Gastroesophageal sphincter (tissue), 4 donors: ENCODE results near the gene RBFOX2. TPM values are rescaled to one million over a fixed set of nuclear protein-coding genes. Genes with fewer than 3 reads are reported as not detected.

Experiments
- ATAC-seq: fragments of 150-250 bp; one replicate; pipeline ENCODE4 v1.9.1; 2016; ENCODE audit warnings: mild to moderate bottlenecking, moderate library complexity
- H3K27ac ChIP-seq, 4 donors: fragments of 200-600 bp; sonication (generic) in 3 of 4; 1 replicate in 3 of 4; 2 replicates in 1 of 4; pipeline ENCODE4 v1.5.1; 2016 to 2019
- H3K27me3 ChIP-seq: fragments of 200-600 bp; sonication (generic); one replicate; pipeline ENCODE4 v1.5.1; 2019
- H3K36me3 ChIP-seq, 2 donors: fragments of 200-600 bp; sonication (generic); one replicate each; pipeline ENCODE4 v1.5.1; 2019; ENCODE audit warnings: control low read depth in 1 of 2
- H3K4me1 ChIP-seq, 3 donors: fragments of 200-600 bp; sonication (generic); 1 replicate in 2 of 3; 2 replicates in 1 of 3; pipeline ENCODE4 v1.5.1; 2016 to 2019; ENCODE audit warnings: control low read depth in 2 of 3
- H3K4me3 ChIP-seq, 2 donors: fragments of 200-600 bp; sonication (generic); one replicate each; pipeline ENCODE4 v1.5.1; 2019; ENCODE audit warnings: mild to moderate bottlenecking in 1 of 2, moderate library complexity in 1 of 2
- H3K9me3 ChIP-seq, 3 donors: fragments of 200-600 bp; sonication (generic); one replicate each; pipeline ENCODE4 v1.5.1; 2017 to 2019; ENCODE audit warnings: control low read depth in 2 of 3
- CTCF ChIP-seq, 4 experiments: fragments of 200-600 bp in 2 of 4; fragments of 450-650 bp in 2 of 4; sonication (generic) in 1 of 4; IDR thresholded peaks; one replicate each; pipeline ENCODE4 v1.5.1; 2017 to 2019; ENCODE audit warnings: antibody characterized with exemption in 4 of 4, mild to moderate bottlenecking in 2 of 4, moderate library complexity in 2 of 4
- EP300 ChIP-seq: sonication (generic); formaldehyde crosslinking; IDR thresholded peaks from one replicate; pipeline ENCODE4 v1.6.1; 2017; ENCODE audit warnings: antibody characterized with exemption, mild to moderate bottlenecking
- POLR2A ChIP-seq, 2 donors: fragments of 450-650 bp; IDR thresholded peaks; one replicate each; pipeline ENCODE4 v1.6.1; 2017; ENCODE audit warnings: antibody characterized with exemption in 2 of 2, mild to moderate bottlenecking in 2 of 2, moderate library complexity in 1 of 2
- POLR2AphosphoS5 ChIP-seq: sonication (generic); formaldehyde crosslinking; IDR thresholded peaks from one replicate; pipeline ENCODE4 v1.6.1; 2017; ENCODE audit warnings: antibody characterized with exemption
- WGBS, 2 donors: methylation state at CpG; one replicate each; pipeline ENCODE4 v1.1.5; 2018; ENCODE audit warnings: low coverage in 1 of 2; 5-methylcytosine and 5-hydroxymethylcytosine counted together
- total RNA-seq, 4 donors: library from RNA; depleted of rRNA; stranded (reverse); fragments of >200 nt; gene quantifications; one replicate each; pipeline ENCODE4 v1.1.0, GENCODE V29; 2016

RBFOX2 gene
- total RNA-seq, 4 donors from 2014 or later, result 120 to 197 (median 169) TPM

- H3K27me3 ChIP-seq, result no peaks in the 10 kb centered on the region
- WGBS, 2 donors, result 0 to 57% methylated on average over 1 of the region's 1 CpG
- peaks cover 13 to 93% (median 35%) of the 10 kb centered on the region in 3 donors for H3K4me1 ChIP-seq
- no peak overlapping the region for H3K4me3 ChIP-seq
- H3K9me3 ChIP-seq, result no peaks in the 10 kb centered on the region
- TF ChIP-seq CTCF (IDR thresholded peaks at IDR 0.05) (no peak), EP300 (no peak), POLR2AphosphoS5 (no peak), POLR2A (IDR thresholded peaks at IDR 0.05) (no peak)
- ATAC-seq, result no peak
- H3K36me3 ChIP-seq, result no peaks in the 10 kb centered on the region
- H3K27ac ChIP-seq, result peak overlapping the region; percentile 62 to 85 (median 84)
Measured at GRCh38 chr22:35972559-35972958, 56.1 kb downstream of the RBFOX2 start.

- no peak for ATAC-seq
- Histone ChIP-seq H3K4me3 (no peak overlapping the region), H3K4me1 (peaks cover 15 to 89% (median 35%) of the 10 kb centered on the region in 3 donors), H3K9me3 (no peaks in the 10 kb centered on the region), H3K27me3 (no peaks in the 10 kb centered on the region), H3K27ac (peak overlapping the region; percentile 62 to 85 (median 78)), H3K36me3 (no peaks in the 10 kb centered on the region)
- WGBS, 2 donors, result 9 to 13% methylated on average over 3 of the region's 3 CpGs
- TF ChIP-seq EP300, result no peak
- no peak for TF ChIP-seq POLR2A (IDR thresholded peaks at IDR 0.05)
- no peak for TF ChIP-seq POLR2AphosphoS5
- TF ChIP-seq CTCF (IDR thresholded peaks at IDR 0.05), result no peak
Measured at GRCh38 chr22:35971456-35972119, 57.0 kb downstream of the RBFOX2 start.

DNA sequence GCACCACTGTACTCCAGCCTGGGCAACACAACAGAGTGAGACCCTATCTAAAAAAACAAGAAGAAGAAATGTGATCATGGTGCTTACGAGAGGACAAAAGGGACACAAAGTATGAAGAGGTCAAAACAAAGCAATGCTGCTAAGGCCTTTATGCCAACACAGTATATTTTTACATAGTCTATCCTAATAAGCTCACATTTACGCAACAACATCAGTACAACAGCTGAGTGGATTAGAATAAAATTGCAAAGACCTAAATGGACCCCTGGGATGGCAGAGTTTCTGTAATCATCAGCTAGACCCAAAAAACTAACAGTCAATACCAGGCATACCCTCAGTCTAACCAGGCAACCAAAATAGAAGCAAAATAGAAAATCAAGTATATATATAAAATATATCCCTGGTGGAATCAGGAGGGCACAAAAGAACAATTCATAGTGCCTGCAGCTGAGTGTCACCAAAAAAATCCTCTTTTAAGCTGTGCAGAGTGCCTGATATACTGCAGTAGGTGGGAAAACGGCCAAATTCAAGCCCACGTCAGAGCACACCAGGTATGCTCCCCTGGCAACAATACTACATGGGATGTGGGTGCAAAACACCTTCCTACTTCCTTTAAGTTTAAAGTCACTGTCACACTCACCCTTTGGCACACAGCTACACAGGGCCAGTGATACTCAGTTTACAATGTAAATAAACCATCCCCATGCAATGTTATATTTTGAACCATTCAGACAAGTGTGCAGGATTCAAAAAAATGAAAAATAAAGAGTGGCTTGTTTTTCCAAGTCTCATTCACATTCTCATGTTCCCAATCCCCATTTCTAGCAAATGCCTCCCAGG lies 57.8 kb downstream of the RBFOX2 start:
- 36 to 39% methylated on average over 4 of the region's 4 CpGs for WGBS, 2 donors
- Histone ChIP-seq H3K36me3 (no peaks in the 10 kb centered on the region), H3K27ac (peak overlapping the region; percentile 62 to 85 (median 78)), H3K27me3 (no peaks in the 10 kb centered on the region), H3K9me3 (no peaks in the 10 kb centered on the region), H3K4me3 (no peak overlapping the region), H3K4me1 (peaks cover 15 to 86% (median 35%) of the 10 kb centered on the region in 3 donors)
- TF ChIP-seq POLR2AphosphoS5 (no peak), CTCF (IDR thresholded peaks at IDR 0.05) (no peak), POLR2A (IDR thresholded peaks at IDR 0.05) (no peak), EP300 (no peak)
- no peak for ATAC-seq

- Histone ChIP-seq H3K4me3 (no peak overlapping the region), H3K36me3 (no peaks in the 10 kb centered on the region), H3K27me3 (no peaks in the 10 kb centered on the region), H3K27ac (peak overlapping the region in 1 of 4 donors; percentile 85), H3K9me3 (no peaks in the 10 kb centered on the region), H3K4me1 (peaks cover 15 to 71% (median 19%) of the 10 kb centered on the region in 3 donors)
- no peak for TF ChIP-seq CTCF (IDR thresholded peaks at IDR 0.05)
- TF ChIP-seq EP300, result no peak
- no peak for TF ChIP-seq POLR2AphosphoS5
- TF ChIP-seq POLR2A (IDR thresholded peaks at IDR 0.05), result no peak
- 100% methylated on average over 3 of the region's 3 CpGs for WGBS, 2 donors
- no peak for ATAC-seq
Measured at GRCh38 chr22:35967046-35967397, 61.6 kb downstream of the RBFOX2 start.
